Mammary epithelial cell (primary cell): ENCODE results near the gene CADM2.

ENCODE experiments used
- CTCF ChIP-seq, 2 donors: IDR thresholded peaks in 1 of 2; conservative IDR thresholded peaks in 1 of 2; 2 replicates each; pipeline ENCODE4 v1.5.1; 2011 to 2012; ENCODE audit warnings: inconsistent platforms in 2 of 2, low read length in 2 of 2, mild to moderate bottlenecking in 2 of 2, control low read depth in 1 of 2, low read depth in 1 of 2; ENCODE audit not compliant: insufficient read depth in 1 of 2; ENCODE audit errors: extremely low read depth in 1 of 2
- EZH2 ChIP-seq: IDR thresholded peaks from 2 replicates; pipeline ENCODE4 v1.6.1; 2012; ENCODE audit warnings: low read length, inconsistent platforms, borderline replicate concordance

DNA sequence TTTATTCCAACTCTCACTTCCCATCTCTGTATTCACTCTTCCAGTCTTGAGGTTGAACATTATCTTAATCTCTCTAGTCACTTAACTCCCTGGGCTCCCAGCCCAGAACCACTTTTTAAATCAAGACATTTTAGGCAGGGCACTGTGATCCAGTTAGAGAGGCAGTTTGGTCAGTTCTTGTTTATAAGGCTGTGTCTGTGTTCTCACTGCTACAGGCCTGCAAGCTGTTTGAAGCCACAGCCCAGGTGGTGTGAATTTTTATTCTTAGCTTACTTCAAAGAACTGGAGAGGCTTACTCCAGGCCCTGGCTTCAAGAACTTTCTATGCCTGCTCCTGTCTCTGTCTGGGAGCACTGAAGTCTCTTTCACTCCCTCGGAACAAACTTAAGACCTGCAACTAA lies 906.1 kb downstream of the CADM2 start:
- TF ChIP-seq CTCF (conservative IDR thresholded peaks at IDR 0.05 in 1 of 2, IDR thresholded peaks at IDR 0.05 in 1 of 2; ENCODE audit: extremely low read depth in 1 of 2, insufficient read depth in 1 of 2, low read depth in 1 of 2, low read length in 2 of 2): no peak
- TF ChIP-seq EZH2: no peak
